ENCODE measurements around the gene CDHR3.
A peak's percentile ranks its signal among the peaks of the same experiment; 100 is the strongest.
"Not testable (repeated sequence)": the region's sequence is repeated elsewhere in the genome, so short reads cannot be mapped to it uniquely, and the experiment has no call there.

The CDHR3 gene

DNA sequence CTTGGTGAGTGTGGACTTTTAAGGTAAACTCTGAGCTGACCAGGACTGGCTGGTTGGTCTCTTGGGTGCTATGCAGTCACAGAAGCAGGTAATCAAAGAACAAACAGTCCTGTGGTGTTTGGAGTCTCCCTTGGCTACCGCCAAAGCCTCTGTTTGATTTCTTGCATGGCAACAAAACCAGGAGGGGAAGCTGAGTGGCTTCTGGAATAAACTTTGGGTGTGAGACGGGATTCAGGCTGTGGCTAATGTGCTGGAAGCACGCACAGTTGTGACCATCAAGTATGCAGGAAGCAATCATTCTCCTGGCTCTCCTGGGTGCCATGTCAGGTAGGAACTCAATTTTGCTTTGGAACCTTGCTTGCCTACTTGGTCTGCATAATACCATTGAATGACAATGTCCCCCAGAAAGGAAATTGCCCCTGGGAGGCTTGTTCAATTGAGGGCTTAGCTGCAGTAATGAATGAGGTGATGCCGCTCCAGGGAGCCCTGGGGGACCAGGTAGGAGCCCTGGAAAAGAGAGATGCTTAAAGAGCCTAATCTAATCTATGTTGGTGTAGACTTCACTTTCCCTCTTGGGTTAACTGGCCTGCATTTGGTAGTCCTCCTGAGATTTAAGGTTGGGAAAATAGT lies at the start of gene CDHR3:
Gene CDHR3 (plus strand): TSS at position 227 of the 630 bp plus-strand sequence. CDS start 55 bp downstream, at position 282.
- no peak for DNase-seq (ENCODE audit: low spot score)

DNA sequence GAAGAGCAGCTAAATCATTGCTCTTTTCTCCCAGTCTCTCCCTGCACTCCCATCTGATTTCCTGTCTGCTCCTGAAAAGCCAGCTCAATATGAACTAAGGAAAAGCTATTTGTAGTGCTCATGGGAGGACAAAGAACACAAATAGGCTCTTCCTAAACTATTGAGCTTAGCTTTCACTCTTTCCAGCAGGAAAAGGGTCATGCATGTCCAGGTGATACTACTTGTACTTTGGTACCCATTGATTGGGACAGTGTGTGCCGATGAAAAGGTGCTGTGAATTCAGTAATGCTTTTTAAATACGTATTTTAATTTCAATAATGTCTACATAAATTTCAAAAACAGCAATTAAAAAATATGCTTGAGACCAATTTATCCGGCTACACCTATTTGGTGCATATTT lies 49.1 kb upstream of the CDHR3 start:
- no peak for FAIRE-seq
- no peak for DNase-seq (ENCODE audit: low spot score)

More for the DNA sequence above, at the start of gene CDHR3:
- FAIRE-seq, result no peak

DNA sequence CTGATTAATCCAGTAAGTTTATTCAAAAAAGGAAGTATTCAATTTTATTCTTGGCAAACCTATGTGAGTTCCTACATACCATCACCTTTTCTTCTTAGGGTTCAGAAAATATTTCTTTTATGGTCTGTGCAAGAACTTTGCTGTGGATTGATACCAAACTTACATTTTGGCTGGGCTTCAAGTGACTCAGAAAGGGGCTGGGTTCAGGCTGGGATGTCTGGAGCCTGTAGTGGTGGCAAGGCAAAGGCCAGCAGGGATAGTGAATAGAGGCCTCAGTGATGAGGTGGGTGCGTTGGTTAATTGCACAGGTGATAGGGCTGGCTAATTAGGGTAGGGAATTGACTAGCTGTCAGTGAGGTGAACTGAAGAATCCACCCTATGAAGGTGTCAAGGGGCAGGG lies 46.5 kb upstream of the CDHR3 start:
- FAIRE-seq (no peak), DNase-seq (ENCODE audit: low spot score) (no peak)

DNA sequence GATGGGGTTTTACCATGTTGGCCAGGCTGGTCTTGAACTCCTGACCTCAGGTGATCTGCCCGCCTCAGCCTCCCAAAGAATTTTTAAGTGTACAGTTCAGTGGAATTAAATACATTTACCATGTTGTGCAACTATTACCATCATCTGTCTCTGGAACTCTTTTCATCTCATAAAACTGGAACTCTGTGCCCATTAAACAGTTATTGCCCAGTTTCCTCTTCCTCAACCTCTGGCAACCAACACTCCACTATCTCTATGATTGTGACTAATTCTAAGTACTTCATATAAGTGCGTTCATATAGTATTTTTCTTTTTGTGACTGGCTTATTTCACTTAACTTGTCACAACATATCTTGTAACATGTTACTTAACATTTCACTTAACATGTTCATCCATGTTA lies 45.4 kb upstream of the CDHR3 start:
- DNase-seq (ENCODE audit: low spot score) (no peak), FAIRE-seq (no peak)

- no peak for FAIRE-seq
- DNase-seq (ENCODE audit: low spot score), result no peak
Observed at GRCh38 chr7:105920766-105921165, 42.3 kb upstream of the CDHR3 start.

DNA sequence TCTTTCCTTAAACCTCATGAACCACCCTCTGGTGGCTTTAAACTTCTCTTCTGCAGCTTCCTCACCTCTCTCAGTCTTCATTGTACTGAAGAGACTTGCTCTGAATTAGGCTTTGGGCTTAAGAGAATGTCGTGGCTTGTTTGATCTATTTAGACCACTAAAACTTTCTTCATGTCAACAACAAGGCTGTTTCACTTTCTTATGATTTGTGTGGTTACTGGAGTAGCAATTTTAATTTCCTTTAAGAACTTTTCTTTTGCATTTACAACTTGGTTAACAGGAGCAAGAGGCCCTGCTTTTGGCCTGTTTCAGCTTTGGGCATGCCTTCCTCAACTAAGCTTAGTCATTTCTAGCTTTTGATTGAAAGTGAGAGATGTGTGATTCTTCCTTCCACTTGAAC lies 38.1 kb upstream of the CDHR3 start:
- DNase-seq (ENCODE audit: low spot score) (no peak), FAIRE-seq (no peak)

DNA sequence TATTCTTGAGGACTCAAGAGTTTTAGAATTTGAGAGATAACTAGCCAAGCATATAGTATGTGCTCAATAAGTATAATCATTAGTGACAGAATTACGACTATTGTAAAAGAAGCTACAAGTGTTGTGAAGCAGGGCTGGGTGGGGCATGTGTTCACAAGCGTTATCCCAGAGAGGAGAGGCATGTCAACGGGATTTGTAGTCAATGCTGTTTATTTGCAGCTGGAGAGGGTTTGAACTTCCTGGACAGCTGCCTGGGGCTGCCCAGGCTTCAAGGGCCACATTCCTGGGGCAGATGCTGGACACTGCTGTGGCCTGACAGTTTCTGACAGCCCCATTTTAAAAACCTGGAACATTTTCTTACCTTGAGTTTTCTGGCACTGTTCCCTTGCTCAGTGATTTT lies 36.9 kb upstream of the CDHR3 start:
- FAIRE-seq (no peak), DNase-seq (ENCODE audit: low spot score) (no peak)

GRCh38 chr7:105931179-105931578 lies 31.9 kb upstream of the CDHR3 start:
- FAIRE-seq (no peak), DNase-seq (ENCODE audit: low spot score) (no peak)

DNA sequence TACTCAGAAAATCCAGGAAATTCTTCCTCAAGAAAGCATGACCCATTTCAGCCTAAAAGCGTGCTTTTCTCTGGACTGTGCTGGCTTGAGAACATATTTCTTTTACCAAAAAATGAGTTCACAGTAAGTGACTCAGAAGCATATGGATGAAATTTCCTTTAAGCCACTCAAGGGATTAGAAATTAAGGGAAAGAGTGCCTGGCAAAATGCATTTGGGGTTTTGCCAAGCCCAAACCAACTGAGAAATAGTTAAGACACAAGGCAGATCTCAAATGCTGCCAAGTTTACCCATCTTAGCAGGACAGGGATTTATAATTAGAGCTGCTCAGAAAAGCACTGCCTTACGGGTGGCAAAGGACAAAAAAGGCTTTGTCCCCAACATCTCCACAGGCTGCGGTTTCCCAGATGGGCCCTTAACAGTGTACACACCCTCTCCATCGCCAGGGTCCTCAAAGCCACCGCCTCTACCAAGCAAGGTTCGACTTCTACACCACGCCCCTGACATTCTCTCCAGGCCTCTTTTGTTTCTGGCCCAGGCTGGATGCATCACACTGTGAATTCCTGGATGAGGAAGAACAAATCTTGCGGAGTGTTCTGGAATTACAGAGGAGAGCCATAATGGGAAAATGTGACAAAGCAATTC lies 30.1 kb upstream of the CDHR3 start:
- DNase-seq (ENCODE audit: low spot score) (peak; percentile 53), FAIRE-seq (no peak)

DNA sequence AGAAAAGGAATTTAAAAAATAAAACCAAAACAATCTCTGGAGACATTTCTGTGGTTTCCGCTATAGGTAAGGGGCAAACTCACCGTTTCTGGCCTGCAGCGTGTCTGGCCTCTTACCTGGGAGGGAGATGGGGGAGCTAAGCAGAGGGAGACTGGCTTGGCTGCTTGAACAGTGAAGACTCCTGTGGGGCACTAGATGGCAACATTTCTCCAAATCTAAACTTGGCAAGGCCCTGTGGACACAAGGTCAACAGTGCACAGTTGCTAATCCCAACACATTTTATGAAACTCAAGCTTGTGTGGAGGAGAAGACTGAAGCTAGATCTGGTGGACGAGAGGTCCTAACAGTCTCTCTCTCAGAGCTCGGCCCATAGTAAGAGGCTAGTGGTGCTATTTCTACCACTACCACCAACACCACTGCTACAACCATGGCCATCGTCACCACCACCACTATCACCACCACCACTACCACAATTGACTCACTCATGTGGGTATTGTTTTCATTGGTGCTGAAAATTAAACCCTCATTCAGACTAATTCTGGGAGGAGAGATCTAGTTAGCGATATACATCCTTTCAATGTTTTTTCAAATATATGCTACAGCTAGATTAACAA lies 28.4 kb upstream of the CDHR3 start:
- FAIRE-seq (no peak), DNase-seq (ENCODE audit: low spot score) (peak; percentile 35)

DNA sequence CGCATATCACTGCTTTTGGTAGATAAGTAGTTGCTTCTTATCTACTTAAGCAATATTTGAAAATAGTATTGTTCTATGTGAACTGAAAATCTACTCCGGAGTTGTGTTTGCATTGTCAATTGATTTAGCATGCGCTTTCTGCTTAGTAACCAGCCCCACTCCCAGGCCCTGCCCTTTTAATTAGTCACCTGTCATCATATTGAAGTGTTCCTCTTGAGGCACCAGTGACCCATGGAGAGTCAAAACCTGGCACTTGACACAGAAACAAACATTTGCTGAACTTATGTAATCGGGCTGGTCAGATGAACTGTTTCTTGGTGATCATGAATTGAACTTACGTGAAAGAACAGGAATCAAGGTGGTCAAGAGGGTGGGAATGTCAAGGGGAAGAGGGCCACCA lies 27.8 kb upstream of the CDHR3 start:
- no peak for DNase-seq (ENCODE audit: low spot score)

GRCh38 chr7:105937411-105937810 lies 25.7 kb upstream of the CDHR3 start:
- DNase-seq (ENCODE audit: low spot score) (no peak), FAIRE-seq (peak; percentile 62)

More for the DNA sequence above, 27.8 kb upstream of the CDHR3 start:
- FAIRE-seq, result no peak

DNA sequence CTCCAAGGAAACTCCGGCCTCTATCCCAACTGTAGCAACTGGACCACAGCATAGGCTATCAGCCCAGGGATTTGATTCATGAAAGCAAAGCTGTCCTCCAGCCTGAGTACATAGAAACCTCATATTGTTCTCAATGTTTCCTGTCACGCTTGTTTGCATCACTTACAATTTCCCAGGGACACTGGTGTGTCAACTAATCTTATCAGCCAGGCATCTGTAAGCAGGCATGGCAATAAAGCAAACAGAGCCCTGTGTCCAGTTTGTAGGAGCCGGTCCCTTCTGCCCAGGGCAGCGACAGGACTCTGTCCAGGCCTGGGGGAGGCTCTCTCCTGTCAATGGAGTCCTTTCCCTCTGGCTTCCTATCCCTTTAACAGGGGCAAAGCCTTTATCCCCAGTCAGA lies 23.0 kb upstream of the CDHR3 start:
- FAIRE-seq, result no peak
- no peak for DNase-seq (ENCODE audit: low spot score)

DNA sequence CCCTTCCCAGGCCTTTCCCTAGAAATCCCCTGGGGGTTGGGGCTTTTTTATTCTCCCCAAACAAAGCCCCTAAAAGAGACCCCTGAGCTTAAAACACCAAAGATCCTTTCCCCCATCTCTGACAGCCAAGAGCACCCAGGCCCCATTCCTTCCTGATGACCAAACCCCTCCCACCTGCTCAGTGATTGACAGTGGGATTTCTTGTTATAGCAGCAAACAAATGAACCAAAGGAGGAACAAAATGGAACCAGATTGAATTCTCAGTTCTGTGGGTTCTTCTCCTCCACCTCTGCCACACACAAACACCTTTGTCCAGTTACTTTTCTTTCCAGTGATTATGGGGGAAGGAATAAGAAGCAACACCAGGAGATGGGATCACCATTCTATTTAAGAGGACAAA lies 21.5 kb upstream of the CDHR3 start:
- FAIRE-seq, result no peak
- no peak for DNase-seq (ENCODE audit: low spot score)

- FAIRE-seq (peak; percentile 52), DNase-seq (ENCODE audit: low spot score) (no peak)
Observed at GRCh38 chr7:105943486-105943885, 19.6 kb upstream of the CDHR3 start.

GRCh38 chr7:105945848-105946247 lies 17.2 kb upstream of the CDHR3 start:
- DNase-seq (ENCODE audit: low spot score), result no peak
- no peak for FAIRE-seq

DNA sequence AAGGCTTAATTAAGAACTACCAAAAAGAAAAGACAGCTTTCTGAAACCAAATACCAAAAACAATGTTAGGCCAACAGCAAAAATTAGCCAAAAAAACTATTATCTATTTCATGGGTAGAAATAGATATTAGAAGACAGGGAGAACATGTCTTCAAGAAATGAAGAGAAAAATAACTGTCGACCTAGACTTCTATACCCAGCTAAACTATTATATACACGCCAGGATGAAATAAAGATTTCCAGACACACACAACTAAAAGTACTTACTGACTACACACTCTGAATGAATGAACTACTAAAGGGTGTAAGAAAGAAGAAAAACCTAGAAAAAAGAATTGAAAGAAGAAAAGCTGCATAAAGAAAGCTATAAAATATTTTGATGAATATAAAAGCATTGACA lies 11.5 kb upstream of the CDHR3 start:
- FAIRE-seq (no peak), DNase-seq (ENCODE audit: low spot score) (no peak)

GRCh38 chr7:105952917-105953595 lies 10.0 kb upstream of the CDHR3 start:
- FAIRE-seq (peak; percentile 35), DNase-seq (ENCODE audit: low spot score) (no peak)

- FAIRE-seq (no peak), DNase-seq (ENCODE audit: low spot score) (no peak)
Observed at GRCh38 chr7:105954711-105955110, 8.4 kb upstream of the CDHR3 start.

- DNase-seq (ENCODE audit: low spot score); FAIRE-seq: not testable (repeated sequence)
Observed at GRCh38 chr7:105955651-105956466, 7.2 kb upstream of the CDHR3 start.

- DNase-seq (ENCODE audit: low spot score) (no peak), FAIRE-seq (no peak)
Observed at GRCh38 chr7:105958012-105958411, 5.1 kb upstream of the CDHR3 start.

Measured in urothelium cell line (cell line).